Lower leg skin (tissue), 3 donors: ENCODE measurements around the gene PDGFC.

Experiments
- CTCF ChIP-seq, 3 donors: fragments of 450-650 bp; IDR thresholded peaks; one replicate each; pipeline ENCODE4 v1.5.1; 2016; ENCODE audit warnings: antibody characterized with exemption in 3 of 3, mild to moderate bottlenecking in 3 of 3, moderate library complexity in 2 of 3
- POLR2A ChIP-seq, 2 donors: fragments of 450-650 bp; IDR thresholded peaks; one replicate each; pipeline ENCODE4 v1.6.1; 2016 to 2017; ENCODE audit warnings: antibody characterized with exemption in 2 of 2, mild to moderate bottlenecking in 1 of 2, moderate library complexity in 1 of 2

DNA sequence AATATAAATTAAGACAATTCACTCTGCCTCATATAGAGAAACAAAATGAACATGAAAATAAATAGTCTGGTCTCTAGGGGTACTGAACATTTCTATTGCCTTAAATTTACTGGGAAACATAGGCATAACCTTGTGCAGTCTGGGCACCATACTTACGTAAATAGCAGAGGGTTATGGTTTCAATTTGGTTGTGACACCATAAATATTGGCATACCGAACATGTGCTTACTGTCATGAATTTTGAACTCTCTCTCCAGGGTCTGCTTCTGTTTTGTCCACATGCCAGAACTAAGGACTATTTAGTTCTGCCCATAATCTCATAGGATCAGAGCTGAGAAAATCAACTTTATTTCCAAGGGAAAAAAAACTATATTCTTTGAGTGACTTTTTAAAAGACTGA, 17.6 kb downstream of the PDGFC start:
- TF ChIP-seq CTCF (IDR thresholded peaks at IDR 0.05) (no peak), POLR2A (IDR thresholded peaks at IDR 0.05) (no peak)
